ENCODE results near the gene GAPVD1. TPM values are rescaled to one million over a fixed set of nuclear protein-coding genes. Genes with fewer than 3 reads are reported as not detected.

Gene GAPVD1
- total and polyA plus RNA-seq, 2 of the 13 experiments (the other 11 are each of a cell fraction or from before 2014, with no cell fraction given), result 11.1 to 33.2 TPM

GRCh38 chr9:125241000-125241862 lies 20.4 kb upstream of the GAPVD1 start, which contains the start of gene HSPA5 (continued):
- TF ChIP-seq, protein P1, sequence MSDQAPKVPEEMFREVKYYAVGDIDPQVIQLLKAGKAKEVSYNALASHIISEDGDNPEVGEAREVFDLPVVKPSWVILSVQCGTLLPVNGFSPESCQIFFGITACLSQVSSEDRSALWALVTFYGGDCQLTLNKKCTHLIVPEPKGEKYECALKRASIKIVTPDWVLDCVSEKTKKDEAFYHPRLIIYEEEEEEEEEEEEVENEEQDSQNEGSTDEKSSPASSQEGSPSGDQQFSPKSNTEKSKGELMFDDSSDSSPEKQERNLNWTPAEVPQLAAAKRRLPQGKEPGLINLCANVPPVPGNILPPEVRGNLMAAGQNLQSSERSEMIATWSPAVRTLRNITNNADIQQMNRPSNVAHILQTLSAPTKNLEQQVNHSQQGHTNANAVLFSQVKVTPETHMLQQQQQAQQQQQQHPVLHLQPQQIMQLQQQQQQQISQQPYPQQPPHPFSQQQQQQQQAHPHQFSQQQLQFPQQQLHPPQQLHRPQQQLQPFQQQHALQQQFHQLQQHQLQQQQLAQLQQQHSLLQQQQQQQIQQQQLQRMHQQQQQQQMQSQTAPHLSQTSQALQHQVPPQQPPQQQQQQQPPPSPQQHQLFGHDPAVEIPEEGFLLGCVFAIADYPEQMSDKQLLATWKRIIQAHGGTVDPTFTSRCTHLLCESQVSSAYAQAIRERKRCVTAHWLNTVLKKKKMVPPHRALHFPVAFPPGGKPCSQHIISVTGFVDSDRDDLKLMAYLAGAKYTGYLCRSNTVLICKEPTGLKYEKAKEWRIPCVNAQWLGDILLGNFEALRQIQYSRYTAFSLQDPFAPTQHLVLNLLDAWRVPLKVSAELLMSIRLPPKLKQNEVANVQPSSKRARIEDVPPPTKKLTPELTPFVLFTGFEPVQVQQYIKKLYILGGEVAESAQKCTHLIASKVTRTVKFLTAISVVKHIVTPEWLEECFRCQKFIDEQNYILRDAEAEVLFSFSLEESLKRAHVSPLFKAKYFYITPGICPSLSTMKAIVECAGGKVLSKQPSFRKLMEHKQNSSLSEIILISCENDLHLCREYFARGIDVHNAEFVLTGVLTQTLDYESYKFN (CRISPR knock-in tag; conservative IDR thresholded peaks at IDR 0.05), result 0 out of 2 replicates have a peak, but pooled peaks have one; percentile 6
- TF ChIP-seq CENPX (CRISPR knock-in tag; IDR thresholded peaks at IDR 0.05) (no peak), ZNF317 (CRISPR knock-in tag; IDR thresholded peaks at IDR 0.05) (peak; percentile 84), TAF15 (IDR thresholded peaks at IDR 0.05; ENCODE audit: low read depth, low read length, poor library complexity, severe bottlenecking) (peak; percentile 77), ZNF274 (CRISPR knock-in tag; IDR thresholded peaks at IDR 0.05) (peak; percentile 75; the same call in 1 of the 2 replicates), GTF3A (CRISPR knock-in tag; conservative IDR thresholded peaks at IDR 0.05) (no peak), ZNF468 (CRISPR knock-in tag; IDR thresholded peaks at IDR 0.05) (0 out of 2 replicates have a peak, but pooled peaks have one; percentile 80), HOXA3 (CRISPR knock-in tag; IDR thresholded peaks at IDR 0.05) (peak; percentile 73), ZNF33B (CRISPR knock-in tag; IDR thresholded peaks at IDR 0.05) (0 out of 2 replicates have a peak, but pooled peaks have one; percentile 58), KDM5B (CRISPR knock-in tag; IDR thresholded peaks at IDR 0.05; ENCODE audit: borderline replicate concordance) (peak; percentile 77; the same call in 1 of the 2 replicates), YEATS2 (CRISPR knock-in tag; IDR thresholded peaks at IDR 0.05; ENCODE audit: borderline replicate concordance) (peak; percentile 68; the same call in 1 of the 2 replicates), ZBTB33 (CRISPR knock-in tag; IDR thresholded peaks at IDR 0.05) (no peak), SOX13 (IDR thresholded peaks at IDR 0.05) (no peak), SOX13 (CRISPR knock-in tag; conservative IDR thresholded peaks at IDR 0.05 in 1 of 2, IDR thresholded peaks at IDR 0.05 in 1 of 2) (peak in 1 of 2 experiments; percentile 27; a peak in 1 of 4 replicates), ZNF547 (CRISPR knock-in tag; IDR thresholded peaks at IDR 0.05) (no peak; the same call in none of the 2 replicates), ZNF33A (CRISPR knock-in tag; IDR thresholded peaks at IDR 0.05; ENCODE audit: borderline replicate concordance) (peak; percentile 91; the same call in 1 of the 2 replicates), ZNF224 (CRISPR knock-in tag; IDR thresholded peaks at IDR 0.05) (no peak), WIZ (CRISPR knock-in tag; IDR thresholded peaks at IDR 0.05) (peak; percentile 46; the same call in 1 of the 2 replicates), ZNF530 (CRISPR knock-in tag; IDR thresholded peaks at IDR 0.05; ENCODE audit: low read depth) (no peak), DMAP1 (CRISPR knock-in tag; IDR thresholded peaks at IDR 0.05) (peak; percentile 96), SNRNP70 (IDR thresholded peaks at IDR 0.05; ENCODE audit: low read depth, low read length) (no peak)
- TF ChIP-seq, protein P2, sequence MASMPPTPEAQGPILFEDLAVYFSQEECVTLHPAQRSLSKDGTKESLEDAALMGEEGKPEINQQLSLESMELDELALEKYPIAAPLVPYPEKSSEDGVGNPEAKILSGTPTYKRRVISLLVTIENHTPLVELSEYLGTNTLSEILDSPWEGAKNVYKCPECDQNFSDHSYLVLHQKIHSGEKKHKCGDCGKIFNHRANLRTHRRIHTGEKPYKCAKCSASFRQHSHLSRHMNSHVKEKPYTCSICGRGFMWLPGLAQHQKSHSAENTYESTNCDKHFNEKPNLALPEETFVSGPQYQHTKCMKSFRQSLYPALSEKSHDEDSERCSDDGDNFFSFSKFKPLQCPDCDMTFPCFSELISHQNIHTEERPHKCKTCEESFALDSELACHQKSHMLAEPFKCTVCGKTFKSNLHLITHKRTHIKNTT (CRISPR knock-in tag; IDR thresholded peaks at IDR 0.05), result no peak
